Fibroblast of skin of left quadriceps (primary cell): ENCODE results near the gene SNX24.
A peak's percentile ranks its signal among the peaks of the same experiment; 100 is the strongest.
"Not testable (repeated sequence)": the region's sequence is repeated elsewhere in the genome, so short reads cannot be mapped to it uniquely, and the experiment has no call there.

Source experiments
- DNase-seq, 2 experiments: peaks; one replicate each; pipeline ENCODE4 v3.0.0-alpha.2; 2013; ENCODE audit warnings: low read depth in 2 of 2

The SNX24 gene

GRCh38 chr5:122871661-122872060 is 26.2 kb downstream of the SNX24 start:
- peak in 1 of 2 experiments; percentile 4 for DNase-seq

GRCh38 chr5:122874179-122874875 is 28.9 kb downstream of the SNX24 start:
- no peak for DNase-seq

GRCh38 chr5:122877518-122877917 is 32.1 kb downstream of the SNX24 start:
- no peak for DNase-seq

DNA sequence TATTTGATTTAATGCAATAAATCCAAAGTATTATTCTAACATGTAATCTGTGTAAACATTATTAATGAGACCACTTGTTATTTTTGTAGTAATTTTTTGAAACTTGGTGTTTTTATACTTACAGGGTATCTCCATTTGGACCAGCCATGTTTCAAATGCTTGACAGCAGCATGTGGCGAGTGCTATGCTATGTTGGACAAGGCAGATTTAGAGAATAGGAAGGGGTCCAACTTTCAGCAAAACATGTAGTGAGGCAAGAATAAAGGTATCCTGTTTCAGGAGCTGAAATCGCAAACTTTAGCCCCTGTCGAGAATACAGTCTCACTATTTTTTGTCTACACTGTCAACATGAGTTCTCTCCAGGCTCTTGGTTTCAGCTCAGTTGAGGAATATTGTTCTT is 33.7 kb downstream of the SNX24 start:
- DNase-seq, result no peak

DNA sequence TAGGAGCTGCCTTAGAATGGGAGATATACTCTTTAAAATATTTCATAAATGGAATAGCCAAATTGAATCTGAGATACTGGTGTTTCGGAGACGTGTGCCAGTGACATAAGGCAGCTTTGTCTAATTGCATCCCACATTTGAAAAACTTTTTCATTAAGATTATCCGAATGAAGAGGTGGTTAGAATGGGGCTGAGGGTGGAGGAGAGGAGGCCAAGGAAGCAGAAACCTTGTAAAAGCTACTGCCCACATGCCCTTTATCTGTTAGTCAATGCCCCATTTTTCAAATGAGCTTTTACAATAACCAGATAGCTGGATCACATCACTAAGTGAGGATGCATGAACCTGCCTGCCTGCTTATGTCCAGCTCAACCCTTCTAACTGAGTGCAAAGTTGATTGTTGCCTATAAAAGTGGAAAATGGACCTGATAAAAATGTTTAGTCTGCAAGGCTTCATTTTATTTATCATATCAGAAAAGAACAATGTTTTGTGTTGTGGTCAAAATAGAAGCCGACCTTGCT is 34.8 kb downstream of the SNX24 start:
- DNase-seq, result no peak

- no peak for DNase-seq
Observed at GRCh38 chr5:122880749-122881148, 35.3 kb downstream of the SNX24 start.

- DNase-seq, result no peak
Observed at GRCh38 chr5:122882831-122883230, 37.4 kb downstream of the SNX24 start.

- DNase-seq, result no peak
Observed at GRCh38 chr5:122885045-122885517, 39.7 kb downstream of the SNX24 start.

GRCh38 chr5:122885891-122886290 is 40.5 kb downstream of the SNX24 start:
- DNase-seq, result no peak

GRCh38 chr5:122895141-122895540 is 49.7 kb downstream of the SNX24 start:
- no peak for DNase-seq

DNA sequence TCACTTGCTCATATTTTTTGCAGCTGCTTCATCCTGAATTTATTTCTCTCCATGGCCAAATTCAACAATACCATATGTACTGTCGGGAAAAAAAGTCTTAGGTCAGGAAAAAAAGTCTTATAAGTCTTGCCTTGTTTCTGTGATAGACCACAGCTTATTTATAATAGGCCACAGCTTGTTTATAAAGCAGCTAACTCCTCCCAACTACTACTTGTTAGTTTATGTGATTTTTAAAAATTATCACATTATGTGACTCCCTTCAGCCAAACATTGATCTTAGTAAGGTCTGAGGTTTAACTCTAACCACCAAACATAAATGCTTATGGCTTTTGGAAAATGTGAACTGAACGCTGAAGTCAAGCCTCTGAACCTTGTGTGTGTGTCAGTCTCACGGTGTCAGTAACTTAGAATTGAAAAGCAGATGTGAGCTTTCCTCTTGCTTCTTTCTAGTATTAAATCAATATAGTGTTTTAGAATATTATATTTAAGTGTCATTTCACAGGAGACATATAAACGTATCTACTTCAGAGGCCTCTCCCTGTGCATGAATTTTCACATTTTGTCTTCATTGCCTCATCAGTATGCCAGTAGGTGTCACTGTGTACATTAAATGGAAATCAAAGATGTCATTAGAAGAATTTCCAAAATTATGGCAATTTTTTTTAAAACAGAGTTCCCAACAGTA is 51.3 kb downstream of the SNX24 start:
- peak in 1 of 2 experiments; percentile 20 for DNase-seq

DNA sequence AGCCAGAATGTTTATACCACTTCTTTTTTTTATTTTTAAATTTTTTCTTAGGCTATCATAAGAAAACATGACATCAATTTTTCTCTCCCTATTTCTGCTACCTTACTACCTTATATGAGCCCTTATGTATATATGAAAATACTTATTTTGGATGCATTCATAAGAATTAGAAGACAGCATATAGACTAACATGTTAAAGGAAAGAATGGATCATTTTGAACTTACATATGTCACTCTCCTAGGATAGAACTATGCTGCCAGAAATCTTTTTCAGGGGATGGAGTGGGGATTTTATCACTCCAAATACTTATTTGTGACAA is 51.8 kb downstream of the SNX24 start:
- no peak for DNase-seq

DNA sequence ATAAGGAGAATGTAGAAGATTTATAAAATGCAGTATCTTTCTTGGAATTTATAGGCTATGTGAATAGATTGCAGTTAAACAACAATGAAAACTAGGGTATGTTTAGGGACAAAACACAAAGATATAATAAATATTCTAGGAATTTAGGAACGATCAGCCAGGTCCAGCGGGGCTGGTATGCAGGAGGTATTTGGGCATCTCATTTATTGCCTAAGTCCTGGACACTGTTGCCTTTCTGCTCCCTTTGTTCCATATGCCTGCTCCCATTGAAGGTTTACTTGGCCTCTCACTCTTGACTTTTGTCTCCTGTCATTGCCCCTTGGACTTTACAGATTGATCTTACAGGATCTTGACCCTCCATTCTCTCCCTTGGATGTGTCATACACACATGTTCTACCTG is 55.9 kb downstream of the SNX24 start:
- no peak for DNase-seq

DNA sequence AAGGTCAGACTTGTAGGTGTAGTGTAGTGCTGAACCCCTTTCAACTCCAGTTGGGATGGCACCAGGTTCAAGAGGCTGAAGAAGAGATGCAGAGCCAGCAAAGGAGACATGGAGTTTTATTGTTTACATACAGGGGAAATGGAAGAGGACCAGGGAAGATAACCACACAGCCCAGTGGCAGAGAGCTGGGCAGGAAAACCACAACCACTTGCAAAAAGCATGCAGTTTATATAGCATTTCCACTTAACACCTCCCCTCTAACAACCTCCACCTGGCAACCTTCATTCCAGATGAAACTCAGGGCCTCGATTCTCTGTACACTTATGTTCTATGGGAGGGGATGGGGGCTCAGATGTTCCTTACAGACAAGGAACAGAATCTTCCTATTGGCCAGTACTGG is 56.9 kb downstream of the SNX24 start:
- DNase-seq, result no peak

GRCh38 chr5:122906768-122907167 is 61.4 kb downstream of the SNX24 start:
- DNase-seq, result no peak

DNA sequence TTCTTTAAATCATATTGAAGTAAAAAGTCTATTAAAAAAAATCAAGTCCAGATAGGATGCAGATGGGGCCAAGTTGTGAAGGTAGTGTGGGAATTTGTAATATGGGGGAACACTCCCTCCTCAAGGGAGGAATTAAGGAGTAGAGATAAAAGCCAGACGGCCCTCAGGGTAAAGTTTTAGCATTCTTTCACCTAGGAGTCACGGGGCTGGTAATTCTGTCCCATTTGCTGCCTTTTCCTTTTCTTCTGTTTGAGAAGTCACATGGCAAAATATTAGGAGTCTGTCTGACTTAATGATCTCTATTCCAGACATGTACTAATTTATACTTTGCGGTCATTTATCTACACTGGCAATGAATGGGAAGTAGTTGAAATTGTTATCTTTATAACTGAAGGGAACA is 61.9 kb downstream of the SNX24 start:
- DNase-seq, result peak; percentile 29 to 39

DNA sequence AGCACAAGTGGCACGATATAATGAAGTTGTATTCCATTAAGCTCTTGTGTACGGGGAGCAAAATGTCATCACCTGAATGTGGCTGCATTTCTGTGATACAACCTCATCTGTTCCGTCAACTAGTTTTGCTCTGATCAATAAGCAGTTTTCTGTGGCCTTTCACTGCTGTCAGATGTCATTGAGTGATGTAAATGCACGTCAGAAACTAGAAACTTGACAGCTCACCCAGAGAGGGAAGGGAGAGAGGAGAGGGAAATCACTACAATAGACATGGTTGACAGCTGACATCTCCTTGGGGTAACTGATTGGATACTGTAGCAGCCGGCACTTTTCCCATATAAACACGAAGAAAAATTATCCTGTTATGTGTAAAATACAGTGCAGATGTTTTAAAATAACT is 62.7 kb downstream of the SNX24 start:
- no peak for DNase-seq

GRCh38 chr5:122908662-122909061 is 63.2 kb downstream of the SNX24 start:
- no peak for DNase-seq

DNA sequence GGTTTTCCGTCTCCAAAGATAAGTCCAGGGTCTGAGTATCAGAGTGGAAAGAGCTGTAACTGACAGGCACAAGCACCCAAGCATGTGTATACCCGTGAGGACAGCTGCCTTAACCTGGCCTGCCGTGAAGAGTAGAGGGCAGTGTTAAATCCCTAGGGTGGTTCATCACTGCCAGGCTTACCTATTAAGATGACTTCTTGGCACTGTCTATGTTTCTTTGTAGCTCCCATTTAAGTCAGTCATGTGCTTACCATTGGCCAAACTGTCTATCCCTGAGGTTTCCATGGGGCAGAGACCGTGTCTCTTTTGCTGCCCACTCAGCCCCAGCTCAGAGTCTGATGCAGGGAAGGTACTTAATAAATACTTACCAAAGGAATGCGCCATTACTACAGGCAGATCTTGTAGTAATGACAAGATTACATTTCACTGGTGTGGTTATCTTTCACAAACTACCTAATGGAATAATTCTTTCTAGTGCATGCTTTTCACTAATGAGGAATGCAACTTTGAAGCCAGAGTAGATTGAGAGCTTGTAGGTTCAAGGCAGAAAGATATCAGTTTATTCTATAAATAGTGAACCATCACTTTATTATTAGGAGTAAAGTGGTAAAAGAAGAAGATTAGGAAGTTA is 64.2 kb downstream of the SNX24 start:
- DNase-seq, result no peak

GRCh38 chr5:122913436-122913835 is 68.0 kb downstream of the SNX24 start:
- DNase-seq, result not testable (repeated sequence)

GRCh38 chr5:122915717-122916461 is 70.5 kb downstream of the SNX24 start:
- no peak for DNase-seq

DNA sequence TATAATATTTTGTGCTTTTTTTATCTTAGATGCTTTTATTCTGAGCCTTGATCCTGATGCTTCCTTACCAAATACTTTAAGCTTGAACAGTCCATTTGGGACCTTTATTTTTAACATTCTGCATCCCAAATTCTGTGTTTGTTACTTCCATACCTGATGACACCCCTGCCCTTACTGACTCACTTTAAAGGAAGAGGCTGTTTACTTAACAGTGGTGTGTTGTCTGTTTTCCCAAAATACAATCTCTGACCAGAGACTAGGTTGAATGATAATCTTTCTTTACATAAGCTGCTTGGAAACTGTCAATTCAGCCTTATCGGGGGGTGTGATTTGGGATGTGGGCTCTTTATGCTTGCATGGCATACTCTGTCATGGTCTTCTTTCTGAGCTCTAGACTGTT is 71.1 kb downstream of the SNX24 start:
- no peak for DNase-seq
